AG04449 (cell line): Measurements from ENCODE around the gene RANBP3.

ENCODE experiments used
- CTCF ChIA-PET: fragments of 350-600 bp; formaldehyde crosslinking; extraction: SDS; loops from one replicate; lab custom pipeline; 2021; ENCODE audit warnings: antibody characterized with exemption; lab: Yijun Ruan, JAX
- POLR2A ChIA-PET: fragments of 400-600, 350-600 bp; formaldehyde crosslinking; extraction: SDS; loops from one replicate; lab custom pipeline; 2020; ENCODE audit warnings: antibody characterized with exemption, inconsistent platforms; lab: Yijun Ruan, JAX
- DNase-seq: peaks from one replicate; pipeline ENCODE4 v3.0.0-alpha.2; 2010; ENCODE audit warnings: low read depth, low spot score
- H3K4me3 ChIP-seq: 2 replicates; pipeline ENCODE4 v1.5.1; 2011; ENCODE audit warnings: low read depth, mild to moderate bottlenecking, control low read depth, low read length
- TF ChIP-seq, protein P1 (sequence below): IDR thresholded peaks from one replicate; pipeline ENCODE4 v1.5.1; 2011; ENCODE audit warnings: mild to moderate bottlenecking, moderate library complexity, low read length, control low read depth, inconsistent platforms; ENCODE audit not compliant: insufficient read depth; ENCODE audit errors: missing control alignments

The RANBP3 gene

DNA sequence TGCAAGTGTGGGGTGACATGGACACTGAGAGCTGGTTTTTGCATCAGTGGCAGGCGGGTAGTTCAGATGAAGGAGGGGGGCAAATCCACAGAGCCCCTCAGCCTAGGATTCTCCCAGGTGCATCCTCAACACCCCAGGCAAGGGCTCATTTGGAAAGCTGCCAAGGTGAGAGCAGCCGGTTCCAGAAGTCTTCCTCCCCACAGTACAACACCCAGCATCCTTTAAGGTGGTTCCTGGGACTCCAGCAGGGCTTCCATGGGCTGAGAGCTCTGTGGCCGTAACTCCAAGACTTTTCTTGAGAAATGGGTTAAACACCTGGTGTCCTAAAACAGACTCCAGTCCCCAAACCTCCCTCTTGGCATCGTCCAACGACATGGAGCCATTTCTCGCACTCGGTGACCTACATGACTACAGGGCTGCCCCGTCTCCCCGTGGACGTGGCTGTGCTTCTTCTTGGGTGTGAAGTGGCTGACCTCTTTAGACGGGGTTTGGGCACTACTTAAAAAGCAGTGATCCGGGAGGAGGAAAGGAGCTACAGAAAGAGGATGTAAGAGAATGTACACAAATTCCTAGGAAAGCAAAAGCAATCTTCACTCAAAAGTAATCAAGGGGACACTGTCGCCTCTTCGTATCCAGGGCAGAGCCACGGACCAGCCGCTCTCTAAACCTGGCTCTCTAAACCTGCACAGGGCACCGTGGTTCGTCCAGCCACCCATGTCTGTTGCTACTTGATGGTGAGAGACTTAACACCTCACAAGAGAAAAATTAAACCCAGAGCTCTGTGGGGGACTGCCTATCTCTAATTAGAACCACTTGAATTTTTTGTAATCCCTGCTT lies 25.5 kb downstream of the RANBP3 start:
- H3K4me3 ChIP-seq = no peak overlapping the region
- DNase-seq = no peak
- TF ChIP-seq, protein P1, sequence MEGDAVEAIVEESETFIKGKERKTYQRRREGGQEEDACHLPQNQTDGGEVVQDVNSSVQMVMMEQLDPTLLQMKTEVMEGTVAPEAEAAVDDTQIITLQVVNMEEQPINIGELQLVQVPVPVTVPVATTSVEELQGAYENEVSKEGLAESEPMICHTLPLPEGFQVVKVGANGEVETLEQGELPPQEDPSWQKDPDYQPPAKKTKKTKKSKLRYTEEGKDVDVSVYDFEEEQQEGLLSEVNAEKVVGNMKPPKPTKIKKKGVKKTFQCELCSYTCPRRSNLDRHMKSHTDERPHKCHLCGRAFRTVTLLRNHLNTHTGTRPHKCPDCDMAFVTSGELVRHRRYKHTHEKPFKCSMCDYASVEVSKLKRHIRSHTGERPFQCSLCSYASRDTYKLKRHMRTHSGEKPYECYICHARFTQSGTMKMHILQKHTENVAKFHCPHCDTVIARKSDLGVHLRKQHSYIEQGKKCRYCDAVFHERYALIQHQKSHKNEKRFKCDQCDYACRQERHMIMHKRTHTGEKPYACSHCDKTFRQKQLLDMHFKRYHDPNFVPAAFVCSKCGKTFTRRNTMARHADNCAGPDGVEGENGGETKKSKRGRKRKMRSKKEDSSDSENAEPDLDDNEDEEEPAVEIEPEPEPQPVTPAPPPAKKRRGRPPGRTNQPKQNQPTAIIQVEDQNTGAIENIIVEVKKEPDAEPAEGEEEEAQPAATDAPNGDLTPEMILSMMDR = no peak
- ChIA-PET POLR2A (no interaction called here), CTCF (interaction anchor here (1.1 to 10.7 kb wide), 6 partner anchors 10 to 148 kb away, joined by 3 to 151 read pairs (median 4); no protein-coding TSS in a partner anchor)

DNA sequence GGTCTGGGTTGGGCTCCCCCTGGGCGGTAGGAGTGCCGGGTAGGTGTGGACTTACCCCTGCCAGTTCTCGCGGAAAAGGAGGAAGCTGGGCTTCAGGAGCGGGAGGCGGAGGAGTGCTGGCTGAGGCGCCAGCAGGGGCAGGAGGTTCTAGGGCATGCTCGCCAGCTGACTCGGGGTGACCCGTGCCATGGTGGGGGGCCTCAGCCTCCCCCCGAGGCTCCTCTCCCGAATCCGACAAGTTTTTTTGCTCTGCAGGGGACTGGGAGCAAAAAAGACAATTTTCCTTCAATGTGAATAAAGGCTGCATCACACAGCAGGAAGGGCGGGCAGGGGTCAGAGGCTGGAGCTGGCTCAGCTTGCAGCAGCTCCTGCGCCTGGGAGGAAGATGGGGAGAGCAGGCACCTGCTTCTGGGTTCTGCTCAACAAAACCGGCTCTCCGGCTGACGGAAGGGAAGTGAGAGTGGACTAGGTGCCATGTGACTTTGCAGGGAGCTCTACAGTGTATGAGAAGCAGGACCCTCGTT lies 26.5 kb downstream of the RANBP3 start:
- TF ChIP-seq, protein P1 = no peak
- H3K4me3 ChIP-seq = no peak overlapping the region
- no peak for DNase-seq
- CTCF ChIA-PET = interaction anchor here (1.0 to 10.7 kb wide), 5 partner anchors 9 to 36 kb away, joined by 3 to 151 read pairs (median 3); no protein-coding TSS in a partner anchor
- POLR2A ChIA-PET = no interaction called here

DNA sequence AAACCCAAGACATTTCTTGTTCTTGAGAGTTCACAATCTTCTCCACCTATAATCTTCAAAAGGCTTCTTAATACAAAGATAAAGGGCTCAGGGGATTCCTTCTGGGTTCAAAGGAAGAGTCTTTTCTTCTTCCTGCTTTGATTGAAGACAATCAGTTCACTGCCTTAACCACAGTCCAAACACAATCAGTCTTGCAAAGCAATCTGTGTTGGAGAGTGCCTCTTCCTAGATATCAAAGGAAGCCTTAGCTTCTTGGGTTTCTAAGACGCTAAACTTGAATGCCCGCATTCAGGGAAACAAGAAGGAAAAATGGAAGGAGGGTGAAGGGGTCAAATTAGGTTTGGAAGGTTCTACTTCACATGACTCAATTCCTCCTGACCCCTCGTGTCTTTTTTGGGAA lies 27.2 kb downstream of the RANBP3 start:
- TF ChIP-seq, protein P1 = no peak
- no peak overlapping the region for H3K4me3 ChIP-seq
- POLR2A ChIA-PET = no interaction called here
- CTCF ChIA-PET = interaction anchor here (1.1 to 10.7 kb wide), 2 partner anchors 8 to 19 kb away, joined by 3 to 151 read pairs; no protein-coding TSS in a partner anchor
- DNase-seq = no peak

DNA sequence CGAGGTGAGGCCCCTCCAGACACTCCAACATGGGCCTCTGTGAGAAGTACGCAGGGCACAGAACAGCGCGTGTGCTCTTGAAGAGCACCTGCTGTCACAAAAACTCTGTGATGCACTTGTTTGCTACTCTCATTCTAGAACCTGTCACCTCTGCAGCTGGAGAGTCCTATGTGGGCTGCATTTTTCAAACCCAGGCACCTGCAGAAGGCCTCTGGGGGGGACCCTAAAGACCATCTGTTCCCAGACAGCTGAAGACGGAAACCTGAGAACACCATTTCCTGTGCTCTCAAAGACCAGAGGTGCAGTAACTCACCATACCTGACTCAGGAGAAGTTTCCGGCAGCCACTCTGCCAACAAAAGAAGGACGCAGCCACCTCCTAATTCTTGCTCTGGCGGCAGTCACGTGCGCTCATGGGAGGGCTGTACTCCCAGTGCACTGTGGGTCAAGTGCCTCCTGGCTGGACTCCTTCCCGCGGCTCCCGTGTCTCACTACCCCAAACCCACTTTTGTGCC lies 28.1 kb downstream of the RANBP3 start:
- TF ChIP-seq, protein P1 = no peak
- DNase-seq = no peak
- POLR2A ChIA-PET = no interaction called here
- CTCF ChIA-PET = interaction anchor here (1.5 to 10.7 kb wide), 3 partner anchors 17 to 146 kb away, joined by 5 to 151 read pairs (median 35); no protein-coding TSS in a partner anchor
- H3K4me3 ChIP-seq = no peak overlapping the region

DNA sequence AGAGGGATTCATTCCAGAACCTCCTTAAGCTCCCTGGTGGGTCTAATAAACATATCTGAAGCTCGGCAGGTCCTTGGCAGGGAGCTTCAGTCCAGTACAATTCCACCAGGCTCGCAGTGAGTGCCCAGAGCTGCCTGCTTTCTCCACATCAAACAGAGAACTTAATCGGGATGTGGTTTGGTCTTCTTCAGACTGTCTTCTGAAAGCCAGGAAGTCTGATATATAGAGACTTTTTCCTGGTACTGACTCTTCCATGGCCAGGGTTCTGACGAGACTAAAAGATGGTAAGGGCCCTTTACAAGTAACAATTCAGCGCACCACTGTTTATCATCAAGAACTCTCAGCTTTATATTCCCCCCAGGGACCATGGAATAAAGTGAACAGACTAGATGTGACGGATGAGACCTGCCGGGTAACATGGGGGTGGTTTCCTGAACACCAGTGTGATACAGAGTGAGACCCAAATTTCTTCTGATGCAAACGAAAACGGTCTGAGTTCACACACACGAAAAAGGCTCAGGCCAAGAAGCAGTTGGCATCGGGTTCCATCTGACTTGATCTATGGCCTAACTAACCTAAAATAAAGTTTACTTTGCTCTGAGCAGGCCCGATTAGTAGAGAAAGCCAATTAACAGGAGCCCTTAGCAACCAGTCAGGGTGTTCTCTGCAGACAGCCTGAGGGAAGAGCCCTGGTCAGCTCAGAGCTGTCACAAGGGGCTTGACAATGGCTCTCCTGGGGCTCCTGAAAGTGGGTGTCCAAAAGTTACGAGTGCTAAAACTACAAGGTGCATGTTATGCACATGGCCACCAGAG lies 29.0 kb downstream of the RANBP3 start:
- DNase-seq = no peak
- ChIA-PET CTCF (interaction anchor here (1.5 to 4.3 kb wide), 2 partner anchors 18 to 145 kb away, joined by 5 to 35 read pairs; no protein-coding TSS in a partner anchor), POLR2A (no interaction called here)
- H3K4me3 ChIP-seq = no peak overlapping the region
- TF ChIP-seq, protein P1 = no peak
